NCI-H2227 (cell line): ENCODE measurements around the gene LRCH1.
A peak's percentile ranks its signal among the peaks of the same experiment; 100 is the strongest.

Experiments used
- DNase-seq: peaks from one replicate; lab custom pipeline; 2025; ENCODE audit not compliant: unreplicated experiment; lab: John Stamatoyannopoulos, UW

The LRCH1 gene

GRCh38 chr13:46662690-46663089 lies 109.7 kb downstream of the LRCH1 start:
- no peak for DNase-seq

GRCh38 chr13:46663206-46664037 lies 110.5 kb downstream of the LRCH1 start:
- no peak for DNase-seq

GRCh38 chr13:46664195-46664594 lies 111.2 kb downstream of the LRCH1 start:
- DNase-seq, result no peak

GRCh38 chr13:46665248-46665632 lies 112.3 kb downstream of the LRCH1 start:
- no peak for DNase-seq

- no peak for DNase-seq
These were observed 112.9 kb downstream of the LRCH1 start for GRCh38 chr13:46665633-46666482.

GRCh38 chr13:46666727-46667456 lies 113.9 kb downstream of the LRCH1 start:
- DNase-seq, result no peak

- DNase-seq, result no peak
These were observed 114.8 kb downstream of the LRCH1 start for GRCh38 chr13:46667687-46668281.

- DNase-seq, result no peak
These were observed 115.3 kb downstream of the LRCH1 start for GRCh38 chr13:46668302-46668720.

GRCh38 chr13:46668931-46669525 lies 116.1 kb downstream of the LRCH1 start:
- no peak for DNase-seq

GRCh38 chr13:46672338-46673090 lies 119.5 kb downstream of the LRCH1 start:
- DNase-seq, result no peak

GRCh38 chr13:46675016-46675415 lies 122.0 kb downstream of the LRCH1 start:
- DNase-seq, result no peak

GRCh38 chr13:46676378-46676725 lies 123.4 kb downstream of the LRCH1 start:
- no peak for DNase-seq

- peak; percentile 12 for DNase-seq
These were observed 126.6 kb downstream of the LRCH1 start for GRCh38 chr13:46679369-46680120.

- no peak for DNase-seq
These were observed 129.0 kb downstream of the LRCH1 start for GRCh38 chr13:46682015-46682414.

- DNase-seq, result no peak
These were observed 129.7 kb downstream of the LRCH1 start for GRCh38 chr13:46682707-46683106.

GRCh38 chr13:46683676-46684260 lies 130.8 kb downstream of the LRCH1 start:
- no peak for DNase-seq

GRCh38 chr13:46684287-46685001 lies 131.5 kb downstream of the LRCH1 start:
- no peak for DNase-seq

- no peak for DNase-seq
These were observed 132.2 kb downstream of the LRCH1 start for GRCh38 chr13:46685006-46685730.
